Measurements from ENCODE around the gene MASTL. TPM values are rescaled to one million over a fixed set of nuclear protein-coding genes. Genes with fewer than 3 reads are reported as not detected.

The MASTL gene
- polyA plus RNA-seq, 12 donors, result 5.5 to 19.4 (median 8.6) TPM; not detected in 1

- DNase-seq, result no peak
Measured at GRCh38 chr10:27225011-27225590, 69.9 kb downstream of the MASTL start.

GRCh38 chr10:27225642-27226257 lies 70.6 kb downstream of the MASTL start:
- no peak for DNase-seq

- no peak for DNase-seq
Measured at GRCh38 chr10:27230022-27230421, 74.9 kb downstream of the MASTL start.

- no peak for DNase-seq
Measured at GRCh38 chr10:27235706-27236105, 80.6 kb downstream of the MASTL start.

Other genes with a start within 250 kb of the MASTL start
- gene ANKRD26, start 54.9 kb upstream of the MASTL start, polyA plus RNA-seq (ENCODE audit: insufficient read length in 12 of 12), result 10 to 100 TPM in 11 of 12 donors, not detected in 1; 10.7 to 19.2 (median 13.0) TPM
- 100 to 1,000 TPM in 7 of 12 donors, 10 to 100 TPM in 4, not detected in 1; 92.0 to 117 (median 106) TPM for gene YME1L1, start 968 bp upstream of the MASTL start, polyA plus RNA-seq (ENCODE audit: insufficient read length in 12 of 12)
- 10 to 100 TPM in 11 of 12 donors, not detected in 1; 20.2 to 30.5 (median 24.6) TPM for gene ACBD5, start 85.4 kb downstream of the MASTL start, polyA plus RNA-seq (ENCODE audit: insufficient read length in 12 of 12)

Measured in muscle of arm (tissue), 12 donors.